ENCODE measurements around the gene LARP4.
"Not testable (repeated sequence)": the region's sequence is repeated elsewhere in the genome, so short reads cannot be mapped to it uniquely, and the experiment has no call there.

The LARP4 gene

GRCh38 chr12:50400638-50401499, at the start of gene LARP4:
Gene LARP4 (plus strand): TSS chr12:50400885. CDS start chr12:50401011, 126 bp downstream.
- peak; percentile 94 for DNase-seq

GRCh38 chr12:50351120-50352043, 49.3 kb upstream of the LARP4 start:
- no peak for DNase-seq

- no peak for DNase-seq
These were observed 47.3 kb upstream of the LARP4 start for GRCh38 chr12:50353404-50353803.

- DNase-seq = no peak
These were observed 46.7 kb upstream of the LARP4 start for GRCh38 chr12:50353869-50354593.

GRCh38 chr12:50354908-50355307, 45.8 kb upstream of the LARP4 start:
- DNase-seq = no peak

GRCh38 chr12:50355365-50355764, 45.3 kb upstream of the LARP4 start:
- DNase-seq = no peak

GRCh38 chr12:50362671-50363070, 38.0 kb upstream of the LARP4 start:
- no peak for DNase-seq

- DNase-seq = no peak
These were observed 37.5 kb upstream of the LARP4 start for GRCh38 chr12:50363141-50363540.

- DNase-seq = no peak
These were observed 34.8 kb upstream of the LARP4 start for GRCh38 chr12:50365709-50366406.

GRCh38 chr12:50370672-50371071, 30.0 kb upstream of the LARP4 start:
- DNase-seq = not testable (repeated sequence)

GRCh38 chr12:50375802-50376201, 24.9 kb upstream of the LARP4 start:
- DNase-seq = no peak

GRCh38 chr12:50380761-50381325, 19.8 kb upstream of the LARP4 start:
- DNase-seq = no peak

- DNase-seq = no peak
These were observed 13.2 kb upstream of the LARP4 start for GRCh38 chr12:50387487-50387886.

GRCh38 chr12:50387972-50388478, 12.7 kb upstream of the LARP4 start:
- no peak for DNase-seq

GRCh38 chr12:50388793-50389192, 11.9 kb upstream of the LARP4 start:
- not testable (repeated sequence) for DNase-seq

GRCh38 chr12:50390316-50390741, 10.4 kb upstream of the LARP4 start:
- no peak for DNase-seq

- DNase-seq = no peak
These were observed 6.1 kb upstream of the LARP4 start for GRCh38 chr12:50394469-50395029.

GRCh38 chr12:50397117-50397650, 3.5 kb upstream of the LARP4 start:
- no peak for DNase-seq

GRCh38 chr12:50398931-50399330, 1.8 kb upstream of the LARP4 start:
- no peak for DNase-seq

GRCh38 chr12:50400104-50400637, 514 bp upstream of the LARP4 start:
- no peak for DNase-seq

Measured in SIG-M5 (cell line).